Neural progenitor cell (in vitro differentiated cells): ENCODE data around the gene GNPAT. TPM values are rescaled to one million over a fixed set of nuclear protein-coding genes. Genes with fewer than 3 reads are reported as not detected.

ENCODE experiments used
- DNase-seq: peaks from one replicate; pipeline ENCODE4 v3.0.0-alpha.2; 2016; ENCODE audit warnings: low spot score
- H2AFZ ChIP-seq: fragments of 200-600 bp; sonication (generic); replicated peaks from 2 replicates; pipeline ENCODE4 v1.6.1; 2016; ENCODE audit warnings: antibody characterized with exemption
- H3F3A ChIP-seq: fragments of 200-600 bp; sonication (generic); 2 replicates; pipeline ENCODE4 v1.6.1; 2016; ENCODE audit warnings: antibody characterized with exemption, low read depth
- H3K27ac ChIP-seq: fragments of 200-600 bp; sonication (generic); 2 replicates; pipeline ENCODE4 v1.5.1; 2016; ENCODE audit warnings: mild to moderate bottlenecking
- H3K27me3 ChIP-seq: fragments of 200-600 bp; sonication (generic); 2 replicates; pipeline ENCODE4 v1.6.1; 2016; ENCODE audit warnings: mild to moderate bottlenecking, moderate library complexity
- H3K36me3 ChIP-seq: fragments of 200-600 bp; sonication (generic); 2 replicates; pipeline ENCODE4 v1.5.1; 2016
- H3K4me1 ChIP-seq: fragments of 200-600 bp; sonication (generic); 2 replicates; pipeline ENCODE4 v1.6.1; 2016; ENCODE audit warnings: mixed run types
- H3K4me2 ChIP-seq: fragments of 200-600 bp; sonication (generic); 2 replicates; pipeline ENCODE4 v1.6.1; 2016
- H3K4me3 ChIP-seq: fragments of 200-600 bp; sonication (generic); 2 replicates; pipeline ENCODE4 v1.5.1; 2016
- H3K79me2 ChIP-seq: fragments of 200-600 bp; sonication (generic); 2 replicates; pipeline ENCODE4 v1.6.1; 2016; ENCODE audit warnings: low read depth
- H3K9ac ChIP-seq: fragments of 200-600 bp; sonication (generic); 2 replicates; pipeline ENCODE4 v1.6.1; 2016
- H3K9me3 ChIP-seq: fragments of 200-600 bp; sonication (generic); 2 replicates; pipeline ENCODE4 v1.5.1; 2016; ENCODE audit warnings: low read depth
- H4K20me1 ChIP-seq: fragments of 200-600 bp; sonication (generic); 2 replicates; pipeline ENCODE4 v1.6.1; 2016; ENCODE audit warnings: low read depth
- H3K27ac Mint-ChIP-seq: 3 replicates; pipeline ENCODE4 v1.8.0; 2021; ENCODE audit warnings: mixed read lengths
- H3K27me3 Mint-ChIP-seq: 2 replicates; pipeline ENCODE4 v1.8.0; 2022; ENCODE audit warnings: low read depth, mild to moderate bottlenecking, inconsistent platforms, moderate library complexity, mixed read lengths; ENCODE audit not compliant: insufficient read depth
- H3K36me3 Mint-ChIP-seq: 3 replicates; pipeline ENCODE4 v1.8.0; 2021; ENCODE audit warnings: mixed read lengths
- H3K4me1 Mint-ChIP-seq: 3 replicates; pipeline ENCODE4 v1.8.0; 2021; ENCODE audit warnings: mixed read lengths
- H3K4me3 Mint-ChIP-seq: 3 replicates; pipeline ENCODE4 v1.8.0; 2021; ENCODE audit warnings: mild to moderate bottlenecking, moderate library complexity, mixed read lengths
- H3K9me3 Mint-ChIP-seq: 3 replicates; pipeline ENCODE4 v1.8.0; 2020; ENCODE audit warnings: mixed read lengths
- CTCF ChIP-seq: fragments of 200-600 bp; sonication (generic); IDR thresholded peaks from 2 replicates; pipeline ENCODE4 v1.5.1; 2017; ENCODE audit warnings: antibody characterized with exemption, mild to moderate bottlenecking
- EZH2 ChIP-seq: fragments of 200-600 bp; sonication (generic); IDR thresholded peaks from 2 replicates; pipeline ENCODE4 v1.6.1; 2017; ENCODE audit warnings: antibody characterized with exemption, mild to moderate bottlenecking, moderate library complexity
- EZH2phosphoT487 ChIP-seq: fragments of 200-600 bp; sonication (generic); IDR thresholded peaks from 2 replicates; pipeline ENCODE4 v1.6.1; 2017; ENCODE audit warnings: antibody characterized with exemption
- total RNA-seq: library from RNA; depleted of rRNA; stranded (reverse); fragments of >200 nt; gene quantifications from 2 replicates; pipeline ENCODE4 v1.2.3, GENCODE V29; 2015; ENCODE audit warnings: low replicate concordance

GNPAT gene
- total RNA-seq, result 105 and 137 TPM in 2 replicates

GRCh38 chr1:231240883-231241735, at the start of gene GNPAT:
Gene GNPAT (plus strand): TSS chr1:231241212. CDS start chr1:231241379, 167 bp downstream.
- peak within 1 kb of the TSS; percentile 96 for H3K4me3 ChIP-seq

GRCh38 chr1:231192620-231193163, 48.3 kb upstream of the GNPAT start:
- Histone ChIP-seq H3K27me3 (no peaks in the 10 kb centered on the region), H3K4me3 (no peak overlapping the region), H3K27ac (no peak overlapping the region), H4K20me1 (no peaks in the 10 kb centered on the region), H3K79me2 (no peaks in the 10 kb centered on the region), H3K9me3 (no peaks in the 10 kb centered on the region), H3K36me3 (no peaks in the 10 kb centered on the region), H3F3A (peaks cover 6% of the 10 kb centered on the region), H2AFZ (no peak overlapping the region), H3K4me1 (peaks cover 18% of the 10 kb centered on the region), H3K4me2 (peak overlapping the region; percentile 42), H3K9ac (no peak overlapping the region)
- H3K4me3 Mint-ChIP-seq, result no peak overlapping the region
- DNase-seq, result no peak
- no peak for TF ChIP-seq EZH2
- no peak for TF ChIP-seq CTCF
- TF ChIP-seq EZH2phosphoT487, result no peak
- peaks cover 9% of the 10 kb centered on the region for H3K27me3 Mint-ChIP-seq
- peaks cover 10% of the 10 kb centered on the region for H3K9me3 Mint-ChIP-seq
- H3K4me1 Mint-ChIP-seq, result peaks cover 12% of the 10 kb centered on the region
- H3K27ac Mint-ChIP-seq, result no peak overlapping the region
- no peaks in the 10 kb centered on the region for H3K36me3 Mint-ChIP-seq

More at GRCh38 chr1:231240883-231241735, at the start of gene GNPAT:
- Mint-ChIP-seq H3K27me3 (peaks cover 2% of the 10 kb centered on the region), H3K27ac (peak within 1 kb of the TSS; percentile 67), H3K9me3 (no peaks in the 10 kb centered on the region), H3K36me3 (peaks cover 17% of the 10 kb centered on the region), H3K4me3 (peak within 1 kb of the TSS; percentile 97), H3K4me1 (peaks cover 25% of the 10 kb centered on the region)
- Histone ChIP-seq H3F3A (peaks cover 8% of the 10 kb centered on the region), H3K4me2 (peak within 1 kb of the TSS; percentile 93), H3K9ac (peak within 1 kb of the TSS; percentile 76), H4K20me1 (peaks cover 18% of the 10 kb centered on the region), H3K27ac (no peak within 1 kb of the TSS), H3K79me2 (peaks cover 58% of the 10 kb centered on the region), H3K4me1 (peaks cover 17% of the 10 kb centered on the region), H3K9me3 (no peaks in the 10 kb centered on the region), H3K36me3 (no peaks in the 10 kb centered on the region), H3K27me3 (no peaks in the 10 kb centered on the region), H2AFZ (peak within 1 kb of the TSS; percentile 96)
- DNase-seq, result peak; percentile 94
- TF ChIP-seq EZH2phosphoT487 (no peak), EZH2 (no peak), CTCF (no peak)

DNA sequence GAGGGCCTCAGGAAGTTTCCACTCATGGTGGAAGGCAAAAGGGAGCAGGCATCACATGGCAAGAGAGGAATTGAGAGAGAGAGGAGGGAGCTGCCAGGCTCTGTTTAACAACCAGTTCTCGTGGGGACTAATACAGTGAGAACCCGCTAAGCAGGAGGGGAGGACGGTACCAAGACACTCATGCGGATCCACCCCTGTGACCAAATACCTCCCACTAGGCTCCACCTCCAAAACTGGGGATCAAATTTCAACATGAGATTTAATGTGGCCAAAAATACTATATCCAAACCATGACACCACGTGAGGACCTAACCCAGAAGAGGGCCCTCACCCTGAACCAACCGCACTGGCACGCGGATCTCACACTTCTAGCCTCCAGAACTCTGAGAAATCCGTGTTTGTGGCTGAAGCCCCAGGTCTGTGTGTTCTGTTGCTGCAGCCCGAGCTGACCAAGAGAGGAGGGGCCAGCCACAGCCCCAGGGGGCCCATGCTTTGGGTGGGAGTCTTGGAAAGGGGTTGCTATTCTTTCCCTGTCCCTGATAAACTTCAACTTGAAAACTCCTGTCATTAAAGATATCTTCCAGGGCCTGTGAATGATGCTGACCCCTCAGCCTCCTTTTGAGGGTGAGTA, 47.2 kb upstream of the GNPAT start:
- TF ChIP-seq EZH2phosphoT487 (no peak), CTCF (no peak), EZH2 (no peak)
- no peak overlapping the region for H3K4me2 ChIP-seq
- peaks cover 6% of the 10 kb centered on the region for H3F3A ChIP-seq
- Mint-ChIP-seq H3K9me3 (peaks cover 10% of the 10 kb centered on the region), H3K4me1 (peaks cover 5% of the 10 kb centered on the region), H3K4me3 (no peak overlapping the region), H3K27me3 (peaks cover 11% of the 10 kb centered on the region), H3K27ac (peak overlapping the region; percentile 46), H3K36me3 (no peaks in the 10 kb centered on the region)
- no peaks in the 10 kb centered on the region for H3K9me3 ChIP-seq
- H3K36me3 ChIP-seq, result no peaks in the 10 kb centered on the region
- no peak for DNase-seq
- H3K4me3 ChIP-seq, result no peak overlapping the region
- no peak overlapping the region for H2AFZ ChIP-seq
- no peaks in the 10 kb centered on the region for H3K27me3 ChIP-seq
- no peaks in the 10 kb centered on the region for H3K79me2 ChIP-seq
- H4K20me1 ChIP-seq, result no peaks in the 10 kb centered on the region
- H3K4me1 ChIP-seq, result peaks cover 12% of the 10 kb centered on the region
- H3K27ac ChIP-seq, result no peak overlapping the region
- H3K9ac ChIP-seq, result no peak overlapping the region
